Fibroblast of skin of right quadriceps (primary cell): ENCODE results near the gene PEX11B.

Experiments used
- DNase-seq: peaks from one replicate; pipeline ENCODE4 v3.0.0-alpha.2; 2013

PEX11B gene

GRCh38 chr1:145901312-145902021 lies 17.1 kb downstream of the PEX11B start:
- DNase-seq, result no peak

DNA sequence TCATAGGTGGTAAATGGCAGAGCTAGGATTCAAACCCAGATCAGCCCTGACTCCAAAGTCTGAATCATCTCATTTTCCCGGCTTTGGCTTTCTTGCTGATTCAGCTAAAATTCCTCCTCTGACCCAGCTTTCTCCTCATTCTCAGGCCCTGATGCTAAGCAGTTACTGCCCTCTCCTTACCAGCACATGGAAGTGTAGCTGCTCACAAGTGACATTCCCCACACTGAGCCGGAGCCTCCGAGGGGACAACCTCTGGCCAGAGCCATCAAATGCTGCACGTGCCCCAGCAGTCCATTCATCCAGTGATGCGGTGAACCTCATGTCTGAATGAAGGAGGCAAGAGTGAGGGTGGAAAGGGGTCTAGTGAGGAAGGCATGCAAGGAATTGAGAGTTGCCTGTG lies 19.8 kb downstream of the PEX11B start:
- DNase-seq, result no peak

GRCh38 chr1:145897969-145898368 lies 20.5 kb downstream of the PEX11B start:
- no peak for DNase-seq

- DNase-seq, result no peak
These were observed 23.0 kb downstream of the PEX11B start for GRCh38 chr1:145895471-145895870.

DNA sequence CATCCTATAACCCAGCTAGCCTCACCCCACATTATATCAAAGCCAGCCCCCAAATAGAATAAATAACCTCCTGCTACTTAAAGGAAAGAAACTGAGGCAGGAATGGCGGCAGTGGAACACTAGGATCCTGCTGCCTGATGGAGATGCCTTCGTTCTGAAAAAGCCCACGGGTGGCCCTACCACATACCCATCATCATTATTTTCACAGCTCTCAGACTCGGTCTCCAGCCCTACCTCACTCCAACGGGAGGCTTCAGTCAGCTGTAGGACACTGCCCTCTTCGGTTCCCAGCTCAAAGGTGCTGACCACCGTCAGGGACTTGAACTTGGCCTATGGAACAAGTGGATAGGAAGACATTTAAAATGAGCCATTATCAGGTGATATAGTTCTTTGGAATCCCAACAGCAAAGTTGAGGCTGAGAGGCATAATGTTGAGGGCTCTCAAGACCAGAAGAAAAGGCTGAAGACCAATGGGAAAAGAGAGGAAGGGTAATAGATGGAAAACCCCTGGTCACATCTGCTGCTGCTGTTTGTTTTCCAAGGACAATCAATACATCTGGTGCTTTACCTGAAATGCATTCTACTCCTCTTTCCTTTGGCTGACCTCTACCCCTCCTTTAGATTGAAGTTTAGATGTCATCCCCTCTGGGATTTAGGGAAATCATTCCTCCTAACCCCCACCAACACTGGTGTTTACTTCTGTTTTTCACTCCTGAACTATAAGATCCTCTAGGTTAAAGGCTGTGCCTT lies 25.0 kb downstream of the PEX11B start:
- DNase-seq, result no peak

- DNase-seq, result peak; percentile 41
These were observed 25.9 kb downstream of the PEX11B start for GRCh38 chr1:145892486-145893087.

DNA sequence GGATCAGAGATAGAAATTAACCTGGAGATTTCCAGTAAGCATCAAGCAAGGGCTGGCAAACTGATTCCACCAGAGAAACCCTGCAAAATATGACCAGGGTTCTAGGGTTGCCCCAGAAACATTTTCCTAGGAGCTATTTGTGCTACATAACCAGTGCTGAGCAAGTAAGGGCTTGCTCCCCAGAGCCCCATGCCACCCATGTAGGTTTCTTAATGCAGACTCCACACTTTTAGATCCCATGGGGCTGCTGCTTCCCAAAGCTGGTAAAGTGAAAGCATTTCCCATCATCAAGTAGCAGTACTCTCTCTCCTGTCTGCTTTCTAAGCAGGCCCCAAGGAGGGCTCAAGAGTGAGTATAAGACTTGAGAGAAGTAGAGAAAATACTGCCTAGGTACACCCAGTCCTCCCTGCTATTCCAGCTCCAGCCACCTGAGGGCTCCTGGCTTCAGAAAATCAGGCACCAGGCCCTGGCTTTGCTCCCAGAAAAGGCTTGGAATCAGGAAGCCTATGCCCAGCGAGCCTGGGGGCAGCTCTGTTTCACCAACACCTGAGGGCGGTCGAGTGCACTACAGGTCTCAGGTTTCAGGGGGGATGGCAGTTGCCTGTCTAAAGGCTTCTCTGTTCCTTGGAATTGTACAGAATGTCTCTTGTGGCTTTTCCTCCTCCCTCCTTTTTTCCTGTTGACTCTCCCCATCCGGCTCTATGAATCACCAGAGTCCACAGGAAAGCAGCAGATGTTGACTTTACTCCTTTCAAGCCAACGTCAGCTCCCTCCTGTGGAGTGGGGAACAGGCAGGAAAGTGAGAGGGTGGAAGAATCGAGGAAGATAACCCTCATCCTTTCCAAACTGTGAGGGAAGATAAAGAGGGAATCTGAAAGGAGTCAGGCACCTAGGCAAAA lies 26.7 kb downstream of the PEX11B start:
- DNase-seq, result peak; percentile 100

DNA sequence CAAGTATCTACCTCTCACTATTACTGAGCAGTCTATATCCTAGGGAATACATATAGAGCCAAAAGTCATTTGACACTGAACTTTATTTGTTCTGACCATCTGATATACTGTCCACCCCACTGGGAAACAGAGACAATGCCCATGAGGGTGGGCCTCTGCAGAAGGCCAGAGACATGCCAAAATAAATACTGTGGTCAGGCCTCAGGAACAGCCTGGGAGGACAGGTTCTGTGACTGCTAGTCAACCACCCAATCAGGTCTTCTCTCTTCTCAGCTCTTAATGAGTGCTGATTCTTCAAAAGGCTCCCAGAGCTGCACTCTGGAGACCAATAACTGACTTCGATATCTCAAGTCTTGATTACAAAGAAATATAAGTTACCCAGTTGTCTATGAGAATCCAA lies 27.4 kb downstream of the PEX11B start:
- peak; percentile 13 for DNase-seq

DNA sequence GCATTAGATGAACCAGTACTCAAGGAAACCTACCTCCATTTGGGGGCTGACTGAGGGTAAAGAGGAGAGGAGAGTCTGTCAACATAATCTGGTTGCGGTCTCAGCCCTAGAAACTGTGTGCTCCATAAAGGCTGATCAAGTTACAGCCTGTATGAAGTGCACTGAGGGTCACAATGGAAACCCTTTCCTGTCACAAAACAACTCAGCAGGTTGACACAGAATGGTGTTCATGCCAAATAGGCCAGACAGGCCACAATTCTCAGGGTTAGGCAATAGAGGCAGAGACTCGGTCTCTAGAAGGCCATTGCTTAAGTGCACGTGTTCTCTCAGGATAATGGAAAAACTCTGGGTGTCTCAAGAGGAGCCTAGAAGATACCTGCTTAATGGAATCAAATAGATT lies 28.8 kb downstream of the PEX11B start:
- no peak for DNase-seq

GRCh38 chr1:145887631-145888030 lies 30.9 kb downstream of the PEX11B start:
- no peak for DNase-seq

DNA sequence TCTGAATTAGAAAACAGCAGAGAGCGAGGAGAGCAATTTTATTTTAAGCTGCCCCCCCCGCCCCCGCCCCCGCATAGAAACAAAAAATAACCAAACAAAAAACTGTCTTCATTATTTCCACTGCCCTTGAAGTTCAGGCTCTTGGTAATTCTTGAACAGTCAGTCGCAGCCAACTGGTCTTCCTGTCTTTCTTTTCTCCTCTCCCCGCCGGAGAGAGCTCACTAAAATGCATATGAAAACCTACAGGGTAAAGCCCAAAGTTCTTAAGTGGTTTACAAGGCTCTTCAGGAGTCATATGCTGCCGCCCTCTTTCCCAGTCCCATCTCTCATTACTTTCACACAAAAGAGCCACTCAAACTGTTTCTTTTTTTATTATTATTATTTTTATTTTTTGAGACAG lies 31.7 kb downstream of the PEX11B start:
- no peak for DNase-seq

- no peak for DNase-seq
These were observed 32.1 kb downstream of the PEX11B start for GRCh38 chr1:145886390-145886789.

DNA sequence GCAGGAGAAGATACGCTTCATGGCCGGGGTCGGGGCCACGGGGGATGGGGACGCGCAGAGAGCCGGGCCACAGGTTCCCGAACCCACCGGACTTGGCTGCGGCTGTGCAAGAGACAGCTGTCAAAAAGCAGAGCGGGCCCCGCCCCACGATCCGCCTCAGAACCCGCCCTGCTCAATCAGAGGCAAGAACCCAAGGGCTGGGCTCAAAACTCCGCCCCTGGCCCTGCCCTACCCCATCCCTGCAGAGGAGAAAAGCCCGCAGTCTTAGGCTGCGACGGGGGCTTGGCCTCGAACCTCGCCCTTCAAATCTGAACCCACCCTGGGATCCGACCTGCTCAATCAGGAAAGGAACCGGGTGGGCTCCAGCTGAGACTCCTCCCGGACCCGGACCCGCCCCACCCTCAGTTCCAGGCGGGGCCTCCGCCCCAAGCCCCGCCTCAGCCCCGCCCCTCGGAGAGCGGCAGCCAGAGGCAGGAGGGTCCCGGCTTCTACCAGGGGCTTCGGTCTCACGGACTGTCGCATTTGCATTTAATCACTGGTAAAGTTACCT lies 32.7 kb downstream of the PEX11B start, which contains the start of gene ANKRD35:
ANKRD35 (minus strand) TSS at position 129 of the 550 bp plus-strand sequence; CDS start at position 21, 108 bp downstream.
- DNase-seq, result peak; percentile 48

- peak; percentile 48 for DNase-seq
These were observed 33.8 kb downstream of the PEX11B start for GRCh38 chr1:145884675-145885074.

GRCh38 chr1:145879775-145880174 lies 38.7 kb downstream of the PEX11B start:
- DNase-seq, result no peak

DNA sequence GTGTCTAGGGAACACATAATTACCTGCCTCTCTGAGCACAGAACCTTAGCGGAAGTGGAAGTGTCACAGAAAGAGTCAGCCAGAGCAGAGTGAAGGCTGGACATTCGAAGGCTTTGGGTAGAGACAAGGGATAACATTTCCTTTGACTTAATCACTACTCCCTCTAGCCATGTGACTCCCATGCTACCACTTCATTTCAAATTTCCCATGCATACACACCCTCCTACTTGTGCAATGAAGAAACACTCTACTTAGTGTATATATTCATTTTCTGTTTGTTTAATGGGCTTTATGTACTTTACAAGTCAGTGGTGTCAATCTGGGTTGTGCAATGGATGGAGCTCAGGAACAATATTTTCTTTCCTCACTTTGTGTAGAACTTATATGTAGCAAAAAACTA lies 39.8 kb downstream of the PEX11B start:
- DNase-seq, result no peak

GRCh38 chr1:145877923-145878486 lies 40.5 kb downstream of the PEX11B start:
- DNase-seq, result no peak

GRCh38 chr1:145874646-145875045 lies 43.9 kb downstream of the PEX11B start:
- no peak for DNase-seq

DNA sequence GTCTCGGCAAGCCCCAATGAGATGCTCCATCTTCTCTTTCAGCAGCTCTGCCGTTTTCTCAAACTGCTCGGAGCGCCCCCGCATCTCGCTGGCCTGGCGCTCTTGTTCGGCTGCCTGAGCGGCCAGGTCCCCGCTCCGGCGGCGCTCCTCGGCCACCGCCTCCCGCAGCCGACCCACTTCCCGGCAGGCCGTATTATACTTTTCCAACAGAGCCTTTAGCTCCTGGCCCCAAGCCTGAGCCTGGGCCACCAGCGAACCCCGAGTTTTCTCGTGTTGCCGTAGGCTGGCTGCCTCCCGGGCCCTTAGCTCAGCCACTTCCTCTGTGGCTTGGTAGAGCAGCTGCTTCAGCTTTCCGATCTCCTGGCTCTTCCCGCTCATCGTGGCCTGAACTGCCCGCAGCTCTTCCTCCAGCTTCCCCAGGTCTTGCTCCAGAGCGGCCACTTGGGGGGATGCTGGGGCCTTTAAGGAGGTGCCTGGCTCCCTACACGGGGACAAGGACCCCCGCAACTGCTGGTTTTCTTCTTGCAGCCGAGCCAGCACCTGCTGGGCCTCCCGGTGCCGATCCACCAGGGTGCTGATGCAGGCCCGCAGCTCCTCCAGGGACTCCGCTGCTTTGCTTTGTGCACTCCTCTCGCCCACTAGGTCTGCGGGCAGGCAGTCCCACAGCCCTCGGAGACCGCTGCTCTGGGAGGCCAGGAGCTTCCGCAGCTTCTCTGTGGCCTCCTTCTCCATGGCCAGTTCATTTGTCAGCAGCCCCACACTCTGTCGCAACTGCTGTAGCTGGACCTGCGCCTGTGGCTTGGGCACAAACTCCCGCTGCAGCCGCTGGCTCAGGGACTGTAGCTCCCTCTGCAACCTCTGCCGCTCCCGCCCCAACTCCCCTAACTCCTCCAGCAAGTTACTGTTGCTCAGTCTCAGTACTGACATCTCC lies 46.3 kb downstream of the PEX11B start:
- DNase-seq, result peak; percentile 20

- DNase-seq, result no peak
These were observed 50.3 kb downstream of the PEX11B start for GRCh38 chr1:145868232-145868631.
